GM21717 (cell line): ENCODE data around the gene ARHGEF19.

Source experiments
- ATAC-seq: cut with Tn5 transposase; IDR thresholded peaks from one replicate; pipeline ENCODE4 v1.9.1; 2021; ENCODE audit warnings: mild to moderate bottlenecking, moderate library complexity; ENCODE audit not compliant: unreplicated experiment

The ARHGEF19 gene

GRCh38 chr1:16151196-16151994 lies 61.1 kb downstream of the ARHGEF19 start:
- ATAC-seq: no peak

GRCh38 chr1:16150508-16150907 lies 61.9 kb downstream of the ARHGEF19 start:
- ATAC-seq: no peak

- no peak for ATAC-seq
These were observed 62.6 kb downstream of the ARHGEF19 start for GRCh38 chr1:16149702-16150488.

- ATAC-seq: no peak
These were observed 63.3 kb downstream of the ARHGEF19 start for GRCh38 chr1:16149146-16149545.

- no peak for ATAC-seq
These were observed 63.9 kb downstream of the ARHGEF19 start for GRCh38 chr1:16148329-16149092.
